CD4-positive, alpha-beta T cell (primary cell): ENCODE measurements around the gene CCDC9. TPM values are rescaled to one million over a fixed set of nuclear protein-coding genes. Genes with fewer than 3 reads are reported as not detected.

ENCODE experiments used
- ATAC-seq: fragments of 200-7000 bp; cut with Tn5 transposase; one replicate; pipeline ENCODE4 v1.10.0; 2022; ENCODE audit warnings: mild to moderate bottlenecking; ENCODE audit not compliant: poor library complexity
- CTCF ChIA-PET: fragments of 350-600 bp; sonication (Branson Sonifier 250); formaldehyde crosslinking; loops from one replicate; lab custom pipeline; 2021; ENCODE audit warnings: antibody characterized with exemption, inconsistent platforms; lab: Charles Lee
- POLR2A ChIA-PET: fragments of 350-600 bp; sonication (Branson Sonifier 250); formaldehyde crosslinking; loops from one replicate; lab custom pipeline; 2021; ENCODE audit warnings: antibody characterized with exemption, inconsistent platforms; lab: Charles Lee
- DNase-seq, 14 experiments: peaks; one replicate each; pipeline ENCODE4 v3.0.0-alpha.2; 2013 to 2020; ENCODE audit warnings: mixed read lengths in 2 of 14
- H3K27ac ChIP-seq, 2 donors: one replicate each; pipeline versions ENCODE4 v1.5.1 to v1.7.0; 2013; ENCODE audit warnings: low read length in 2 of 2, low read depth in 1 of 2, mild to moderate bottlenecking in 1 of 2
- H3K27me3 ChIP-seq, 2 experiments: 1 replicate in 1 of 2; 2 replicates in 1 of 2; pipeline versions ENCODE4 v1.6.1 to v1.7.0; 2013; ENCODE audit warnings: low read length in 2 of 2, control low read depth in 1 of 2, mild to moderate bottlenecking in 1 of 2, moderate library complexity in 1 of 2; ENCODE audit not compliant: insufficient read depth in 2 of 2, control insufficient read depth in 1 of 2
- H3K36me3 ChIP-seq: one replicate; pipeline ENCODE4 v1.6.1; 2013; ENCODE audit warnings: low read length, control low read depth; ENCODE audit not compliant: insufficient read depth
- H3K4me1 ChIP-seq: one replicate; pipeline ENCODE4 v1.6.1; 2013; ENCODE audit warnings: low read length, control low read depth; ENCODE audit not compliant: insufficient read depth
- H3K4me3 ChIP-seq: one replicate; pipeline ENCODE4 v1.5.1; 2013; ENCODE audit warnings: mild to moderate bottlenecking, low read length, moderate library complexity
- H3K9me3 ChIP-seq, 2 experiments: 1 replicate in 1 of 2; 2 replicates in 1 of 2; pipeline versions ENCODE4 v1.6.1 to v1.7.0; 2013; ENCODE audit warnings: low read length in 2 of 2, mild to moderate bottlenecking in 2 of 2, control low read depth in 1 of 2, moderate library complexity in 1 of 2; ENCODE audit not compliant: control insufficient read depth in 1 of 2, insufficient read depth in 1 of 2
- H3K27ac Mint-ChIP-seq: one replicate; pipeline ENCODE4 v1.8.0; 2020; ENCODE audit warnings: mixed read lengths
- H3K27me3 Mint-ChIP-seq: one replicate; pipeline ENCODE4 v1.8.0; 2021; ENCODE audit warnings: mixed read lengths
- H3K36me3 Mint-ChIP-seq: one replicate; pipeline ENCODE4 v1.8.0; 2021; ENCODE audit warnings: low read depth, mixed read lengths
- H3K4me1 Mint-ChIP-seq: one replicate; pipeline ENCODE4 v1.8.0; 2021; ENCODE audit warnings: low read depth, mixed read lengths
- H3K4me3 Mint-ChIP-seq: one replicate; pipeline ENCODE4 v1.8.0; 2020; ENCODE audit warnings: mild to moderate bottlenecking, mixed read lengths
- H3K9me3 Mint-ChIP-seq: one replicate; pipeline ENCODE4 v1.8.0; 2020; ENCODE audit warnings: mixed read lengths
- intact Hi-C, 2 experiments: fragments of 100-400 bp; cut with DNase I in 1 of 2; cut with micrococcal nuclease in 1 of 2; formaldehyde crosslinking; loops; one replicate each; pipeline versions ENCODE4 v1.15.1 to v1.9.0; 2023 to 2025; cut with DNase I, micrococcal nuclease
- total RNA-seq, 174 experiments: library from RNA in 2 of 174; stranded (reverse) in 2 of 174; gene quantifications; one replicate each; pipeline ENCODE4 v1.2.3 and lab custom pipeline; 2021 to 2026
- TF ChIP-seq, protein P1 (sequence below): fragments of 200-600 bp; IDR thresholded peaks from one replicate; pipeline ENCODE4 v1.8.0; 2022; ENCODE audit warnings: antibody characterized with exemption, mild to moderate bottlenecking

Gene CCDC9
- total RNA-seq, 2 experiments from 2014 or later: 68.5 to 74.3 TPM

DNA sequence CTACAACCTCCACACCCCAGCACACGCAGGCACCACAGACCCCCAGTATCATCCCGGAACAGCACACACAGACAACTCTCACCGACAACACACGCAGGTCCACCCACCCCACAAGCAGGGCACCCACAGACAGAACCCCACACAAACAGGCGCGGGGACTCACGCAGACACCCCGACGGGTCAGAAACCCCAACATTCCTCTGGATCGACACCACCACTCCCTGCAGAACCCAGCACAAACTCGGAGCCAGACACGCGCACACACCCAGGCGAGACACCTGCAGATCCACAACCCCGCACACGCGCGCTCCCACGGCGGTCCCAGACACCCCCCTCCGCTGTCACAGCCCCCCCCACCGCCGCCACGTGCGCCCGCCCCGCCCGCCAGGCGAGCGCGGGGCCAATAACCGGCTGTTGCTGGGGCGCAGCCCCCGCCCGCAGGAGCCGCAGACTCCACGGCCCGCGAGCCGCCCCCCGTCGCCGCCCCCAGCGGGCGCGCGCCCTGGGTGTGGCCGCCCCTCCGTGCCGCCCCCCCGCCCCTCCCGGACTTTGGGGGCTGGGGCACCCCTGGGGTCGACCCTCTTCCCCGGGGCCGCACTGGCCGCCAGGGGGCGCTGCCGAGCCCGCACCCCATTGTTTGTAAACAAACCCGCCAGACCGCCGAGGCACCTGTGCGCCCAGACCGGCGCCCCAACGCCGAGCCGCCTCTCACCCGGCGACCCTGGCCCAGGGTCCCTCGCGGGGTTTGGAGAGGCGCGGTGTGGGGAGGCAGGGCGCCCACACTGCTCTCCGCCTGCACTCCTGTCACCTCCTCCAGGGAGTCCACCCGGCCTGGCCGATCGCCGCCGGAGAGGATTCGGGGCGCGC lies 26.0 kb upstream of the CCDC9 start:
- Mint-ChIP-seq H3K27me3 (no peaks in the 10 kb centered on the region), H3K27ac (no peak overlapping the region), H3K36me3 (peaks cover 6% of the 10 kb centered on the region), H3K4me1 (peaks cover 33% of the 10 kb centered on the region), H3K9me3 (no peaks in the 10 kb centered on the region), H3K4me3 (peak overlapping the region; percentile 57)
- Histone ChIP-seq H3K9me3 (no peaks in the 10 kb centered on the region), H3K4me3 (peak overlapping the region; percentile 76), H3K27me3 (no peaks in the 10 kb centered on the region), H3K36me3 (no peaks in the 10 kb centered on the region), H3K27ac (peak overlapping the region; percentile 44 to 93), H3K4me1 (peaks cover 62% of the 10 kb centered on the region)
- DNase-seq (peak; percentile 70 to 92 (median 80)), ATAC-seq (peak; percentile 30)
- intact Hi-C loops: loop anchor here (1.0 to 10.0 kb wide), 3 partner anchors 14 to 515 kb away; partner anchors contain the start of gene PRKD2 (in 1 of the 2)
- POLR2A ChIA-PET: interaction anchor here (0.8 to 1.8 kb wide), 6 partner anchors 10 to 117 kb away, joined by 3 to 4 read pairs (median 3); partner anchors contain the start of gene ZC3H4
- TF ChIP-seq, protein P1, sequence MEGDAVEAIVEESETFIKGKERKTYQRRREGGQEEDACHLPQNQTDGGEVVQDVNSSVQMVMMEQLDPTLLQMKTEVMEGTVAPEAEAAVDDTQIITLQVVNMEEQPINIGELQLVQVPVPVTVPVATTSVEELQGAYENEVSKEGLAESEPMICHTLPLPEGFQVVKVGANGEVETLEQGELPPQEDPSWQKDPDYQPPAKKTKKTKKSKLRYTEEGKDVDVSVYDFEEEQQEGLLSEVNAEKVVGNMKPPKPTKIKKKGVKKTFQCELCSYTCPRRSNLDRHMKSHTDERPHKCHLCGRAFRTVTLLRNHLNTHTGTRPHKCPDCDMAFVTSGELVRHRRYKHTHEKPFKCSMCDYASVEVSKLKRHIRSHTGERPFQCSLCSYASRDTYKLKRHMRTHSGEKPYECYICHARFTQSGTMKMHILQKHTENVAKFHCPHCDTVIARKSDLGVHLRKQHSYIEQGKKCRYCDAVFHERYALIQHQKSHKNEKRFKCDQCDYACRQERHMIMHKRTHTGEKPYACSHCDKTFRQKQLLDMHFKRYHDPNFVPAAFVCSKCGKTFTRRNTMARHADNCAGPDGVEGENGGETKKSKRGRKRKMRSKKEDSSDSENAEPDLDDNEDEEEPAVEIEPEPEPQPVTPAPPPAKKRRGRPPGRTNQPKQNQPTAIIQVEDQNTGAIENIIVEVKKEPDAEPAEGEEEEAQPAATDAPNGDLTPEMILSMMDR: peak; percentile 76
- CTCF ChIA-PET: interaction anchor here (1.4 to 2.6 kb wide), 2 partner anchors 9 to 14 kb away, joined by 3 to 12 read pairs; no protein-coding TSS in a partner anchor

DNA sequence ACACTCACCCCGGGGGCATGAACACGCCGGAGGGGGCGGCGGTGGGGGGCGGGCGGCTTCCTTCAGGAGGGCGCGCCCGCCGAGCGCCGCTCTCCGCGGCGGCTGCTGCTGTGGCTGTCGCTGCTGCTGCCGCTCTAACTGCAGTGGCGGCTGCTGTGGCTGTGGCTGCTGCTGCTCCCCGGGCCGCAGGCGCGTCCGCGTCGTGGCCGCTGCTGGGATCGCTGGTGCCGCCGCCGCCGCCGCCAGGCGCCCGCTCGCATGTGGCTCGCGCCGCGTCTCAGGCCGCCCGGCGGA lies 25.5 kb upstream of the CCDC9 start, which contains the start of gene BBC3:
BBC3 (minus strand) TSS at position 279 of the 294 bp plus-strand sequence. CDS start 2,768 bp downstream, outside the sequence.
- POLR2A ChIA-PET: no interaction called here
- Mint-ChIP-seq H3K4me3 (peak within 1 kb of the TSS; percentile 85), H3K27me3 (no peaks in the 10 kb centered on the region), H3K36me3 (no peaks in the 10 kb centered on the region), H3K9me3 (no peaks in the 10 kb centered on the region), H3K27ac (peak within 1 kb of the TSS; percentile 72), H3K4me1 (peaks cover 28% of the 10 kb centered on the region)
- DNase-seq: no peak
- Histone ChIP-seq H3K36me3 (no peaks in the 10 kb centered on the region), H3K27ac (peak within 1 kb of the TSS; percentile 55 to 93), H3K27me3 (no peaks in the 10 kb centered on the region), H3K9me3 (no peaks in the 10 kb centered on the region), H3K4me1 (peaks cover 56% of the 10 kb centered on the region), H3K4me3 (peak within 1 kb of the TSS; percentile 76)
- intact Hi-C loops: loop anchor here (1.0 to 10.0 kb wide), 5 partner anchors 10 to 516 kb away; partner anchors contain the start of genes CCDC9 (in 1 of the 2) and PRKD2 (in 1 of the 2)
- CTCF ChIA-PET: interaction anchor here (1.4 to 1.6 kb wide), 2 partner anchors 9 to 20 kb away, joined by 3 to 4 read pairs; no protein-coding TSS in a partner anchor
- no peak for ATAC-seq
- TF ChIP-seq, protein P1: no peak

DNA sequence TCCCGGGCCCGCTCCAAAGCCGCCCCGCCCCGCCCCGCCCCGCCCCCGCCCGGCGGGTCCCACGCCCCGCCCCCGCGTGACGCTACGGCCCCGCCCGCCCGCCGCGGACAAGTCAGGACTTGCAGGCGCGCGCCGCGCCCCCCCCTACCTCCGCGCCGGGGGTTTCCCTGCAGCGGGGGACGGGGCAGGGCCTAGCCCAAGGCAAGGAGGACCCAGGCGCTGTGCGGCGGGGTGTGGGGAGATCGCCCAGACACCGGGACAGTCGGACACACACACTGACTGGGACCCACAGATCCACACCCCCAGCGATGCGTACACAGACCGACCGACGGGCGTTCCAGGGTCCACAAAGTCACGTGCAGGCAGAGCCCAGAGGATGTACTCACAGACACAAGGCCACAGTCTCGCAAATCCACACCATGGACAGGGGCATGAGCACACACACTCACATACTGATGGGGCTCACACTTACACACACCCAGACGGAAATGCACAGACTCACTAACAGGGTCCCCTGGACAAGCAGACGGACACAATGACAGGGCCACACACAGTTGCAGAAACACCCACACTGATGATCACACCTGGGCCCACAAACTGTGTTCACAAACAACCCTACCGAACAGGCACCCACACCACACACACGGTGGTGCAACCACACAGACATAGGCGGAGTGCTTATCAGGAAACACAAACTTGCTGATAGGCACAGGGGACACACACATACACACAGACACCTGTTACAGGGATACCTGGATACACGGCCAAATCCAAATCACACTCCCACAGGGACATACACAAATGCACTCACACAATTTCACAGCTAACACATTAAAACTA lies 24.9 kb upstream of the CCDC9 start:
- Mint-ChIP-seq H3K4me3 (peak overlapping the region; percentile 85), H3K27me3 (no peaks in the 10 kb centered on the region), H3K9me3 (no peaks in the 10 kb centered on the region), H3K36me3 (no peaks in the 10 kb centered on the region), H3K4me1 (peaks cover 28% of the 10 kb centered on the region), H3K27ac (peak overlapping the region; percentile 72)
- TF ChIP-seq, protein P1: no peak
- Histone ChIP-seq H3K4me3 (peak overlapping the region; percentile 62), H3K27ac (peak overlapping the region in 1 of 2 donors; percentile 55), H3K9me3 (no peaks in the 10 kb centered on the region), H3K27me3 (no peaks in the 10 kb centered on the region), H3K36me3 (no peaks in the 10 kb centered on the region), H3K4me1 (peaks cover 55% of the 10 kb centered on the region)
- peak; percentile 56 for ATAC-seq
- CTCF ChIA-PET: interaction anchor here (1.6 to 2.0 kb wide), 2 partner anchors 13 to 21 kb away, joined by 4 to 19 read pairs; no protein-coding TSS in a partner anchor
- peak; percentile 77 to 96 (median 90) for DNase-seq
- intact Hi-C loops: loop anchor here (1.0 to 10.0 kb wide), 4 partner anchors 10 to 517 kb away; partner anchors contain the start of genes CCDC9 (in 1 of the 2) and PRKD2 (in 1 of the 2)
- POLR2A ChIA-PET: interaction anchor here (1.2 to 1.4 kb wide), 2 partner anchors 13 to 25 kb away, joined by 3 to 9 read pairs; partner anchors contain the start of gene CCDC9
